ENCODE data around the gene WBP4.

WBP4 gene

GRCh38 chr13:41054212-41054877 lies 7.0 kb upstream of the WBP4 start:
- Histone ChIP-seq H3K27me3 (ENCODE audit: control insufficient read depth, insufficient read depth, low read length) (no peaks in the 10 kb centered on the region), H3K9me3 (ENCODE audit: control insufficient read depth, low read length) (no peaks in the 10 kb centered on the region), H2AFZ (no peak overlapping the region), H3K27ac (peak overlapping the region; percentile 1), H3K4me1 (no peaks in the 10 kb centered on the region), H3K4me2 (ENCODE audit: low read length) (no peak overlapping the region), H3K79me2 (peaks cover 46% of the 10 kb centered on the region), H3K36me3 (ENCODE audit: control insufficient read depth, insufficient read depth, low read length) (no peaks in the 10 kb centered on the region), H3K4me3 (ENCODE audit: low read depth, low read length) (no peak overlapping the region), H3K9ac (no peak overlapping the region)
- TF ChIP-seq, protein P1, sequence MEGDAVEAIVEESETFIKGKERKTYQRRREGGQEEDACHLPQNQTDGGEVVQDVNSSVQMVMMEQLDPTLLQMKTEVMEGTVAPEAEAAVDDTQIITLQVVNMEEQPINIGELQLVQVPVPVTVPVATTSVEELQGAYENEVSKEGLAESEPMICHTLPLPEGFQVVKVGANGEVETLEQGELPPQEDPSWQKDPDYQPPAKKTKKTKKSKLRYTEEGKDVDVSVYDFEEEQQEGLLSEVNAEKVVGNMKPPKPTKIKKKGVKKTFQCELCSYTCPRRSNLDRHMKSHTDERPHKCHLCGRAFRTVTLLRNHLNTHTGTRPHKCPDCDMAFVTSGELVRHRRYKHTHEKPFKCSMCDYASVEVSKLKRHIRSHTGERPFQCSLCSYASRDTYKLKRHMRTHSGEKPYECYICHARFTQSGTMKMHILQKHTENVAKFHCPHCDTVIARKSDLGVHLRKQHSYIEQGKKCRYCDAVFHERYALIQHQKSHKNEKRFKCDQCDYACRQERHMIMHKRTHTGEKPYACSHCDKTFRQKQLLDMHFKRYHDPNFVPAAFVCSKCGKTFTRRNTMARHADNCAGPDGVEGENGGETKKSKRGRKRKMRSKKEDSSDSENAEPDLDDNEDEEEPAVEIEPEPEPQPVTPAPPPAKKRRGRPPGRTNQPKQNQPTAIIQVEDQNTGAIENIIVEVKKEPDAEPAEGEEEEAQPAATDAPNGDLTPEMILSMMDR (IDR thresholded peaks at IDR 0.05): peak; percentile 29

DNA sequence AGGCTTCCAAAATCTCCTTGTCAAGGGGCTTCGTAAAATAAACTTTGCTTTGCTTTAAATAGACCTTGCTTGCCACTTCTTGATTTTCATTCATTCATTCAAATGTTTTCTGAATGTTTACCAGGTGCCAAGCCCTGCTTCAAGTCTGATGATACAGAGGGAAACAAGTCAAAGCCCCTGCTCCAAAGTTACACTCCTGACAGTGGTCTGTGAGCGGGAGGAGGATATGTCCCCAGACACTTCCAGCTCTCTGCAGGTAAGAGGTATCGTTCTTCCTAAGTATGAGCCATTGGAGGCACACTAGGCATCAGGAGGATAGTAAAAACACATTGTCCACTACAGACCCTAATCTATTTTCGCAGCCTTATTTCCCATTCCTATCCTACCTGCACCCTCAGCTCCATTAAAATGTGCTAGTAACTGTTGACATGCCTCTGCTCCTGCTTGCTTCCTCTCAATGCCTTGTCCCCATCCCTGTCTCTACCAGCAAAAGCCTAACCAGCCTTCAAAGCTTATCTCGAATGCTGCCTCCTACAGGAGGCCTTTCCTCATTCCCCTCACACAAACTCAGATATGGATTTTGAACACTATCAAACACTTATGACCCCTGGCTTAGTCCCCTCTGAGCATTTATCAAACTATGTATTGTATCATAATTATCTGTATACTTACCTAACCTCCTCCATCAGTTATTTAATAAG lies 6.2 kb upstream of the WBP4 start:
- TF ChIP-seq, protein P1 (IDR thresholded peaks at IDR 0.05): no peak
- H3K4me2 ChIP-seq (ENCODE audit: low read length): no peak overlapping the region
- peak overlapping the region; percentile 1 for H3K27ac ChIP-seq
- H3K9me3 ChIP-seq (ENCODE audit: control insufficient read depth, low read length): no peaks in the 10 kb centered on the region
- peaks cover 40% of the 10 kb centered on the region for H3K79me2 ChIP-seq
- H3K4me3 ChIP-seq (ENCODE audit: low read depth, low read length): no peak overlapping the region
- H2AFZ ChIP-seq: no peak overlapping the region
- no peaks in the 10 kb centered on the region for H3K4me1 ChIP-seq
- H3K9ac ChIP-seq: no peak overlapping the region
- H3K36me3 ChIP-seq (ENCODE audit: control insufficient read depth, insufficient read depth, low read length): no peaks in the 10 kb centered on the region
- H3K27me3 ChIP-seq (ENCODE audit: control insufficient read depth, insufficient read depth, low read length): no peaks in the 10 kb centered on the region

GRCh38 chr13:41056194-41056593 lies 5.1 kb upstream of the WBP4 start:
- H3K4me3 ChIP-seq (ENCODE audit: low read depth, low read length): no peak overlapping the region
- no peaks in the 10 kb centered on the region for H3K36me3 ChIP-seq (ENCODE audit: control insufficient read depth, insufficient read depth, low read length)
- H3K4me2 ChIP-seq (ENCODE audit: low read length): no peak overlapping the region
- H3K9me3 ChIP-seq (ENCODE audit: control insufficient read depth, low read length): no peaks in the 10 kb centered on the region
- no peak overlapping the region for H3K27ac ChIP-seq
- H3K9ac ChIP-seq: no peak overlapping the region
- no peaks in the 10 kb centered on the region for H3K4me1 ChIP-seq
- H2AFZ ChIP-seq: no peak overlapping the region
- H3K27me3 ChIP-seq (ENCODE audit: control insufficient read depth, insufficient read depth, low read length): no peaks in the 10 kb centered on the region
- peaks cover 30% of the 10 kb centered on the region for H3K79me2 ChIP-seq
- TF ChIP-seq, protein P1 (IDR thresholded peaks at IDR 0.05): no peak

GRCh38 chr13:41056826-41057711 lies 4.2 kb upstream of the WBP4 start:
- Histone ChIP-seq H2AFZ (no peak overlapping the region), H3K4me1 (no peaks in the 10 kb centered on the region), H3K36me3 (ENCODE audit: control insufficient read depth, insufficient read depth, low read length) (no peaks in the 10 kb centered on the region), H3K27ac (no peak overlapping the region), H3K27me3 (ENCODE audit: control insufficient read depth, insufficient read depth, low read length) (no peaks in the 10 kb centered on the region), H3K9ac (no peak overlapping the region), H3K4me2 (ENCODE audit: low read length) (no peak overlapping the region), H3K9me3 (ENCODE audit: control insufficient read depth, low read length) (no peaks in the 10 kb centered on the region), H3K79me2 (peaks cover 26% of the 10 kb centered on the region), H3K4me3 (ENCODE audit: low read depth, low read length) (no peak overlapping the region)
- TF ChIP-seq, protein P1 (IDR thresholded peaks at IDR 0.05): no peak
